Esophagus squamous epithelium (tissue), 4 donors: ENCODE measurements around the gene MBNL2.

Source experiments
- POLR2A ChIP-seq, 4 donors: fragments of 450-650 bp; IDR thresholded peaks; one replicate each; pipeline ENCODE4 v1.6.1; 2017; ENCODE audit warnings: antibody characterized with exemption in 4 of 4, mild to moderate bottlenecking in 4 of 4, moderate library complexity in 3 of 4
- TF ChIP-seq, protein P1 (sequence below), 6 experiments: fragments of 450-650 bp in 4 of 6; fragments of 200-600 bp in 2 of 6; sonication (generic) in 2 of 6; IDR thresholded peaks; one replicate each; pipeline ENCODE4 v1.5.1; 2016 to 2019; ENCODE audit warnings: antibody characterized with exemption in 6 of 6, mild to moderate bottlenecking in 4 of 6, moderate library complexity in 4 of 6

DNA sequence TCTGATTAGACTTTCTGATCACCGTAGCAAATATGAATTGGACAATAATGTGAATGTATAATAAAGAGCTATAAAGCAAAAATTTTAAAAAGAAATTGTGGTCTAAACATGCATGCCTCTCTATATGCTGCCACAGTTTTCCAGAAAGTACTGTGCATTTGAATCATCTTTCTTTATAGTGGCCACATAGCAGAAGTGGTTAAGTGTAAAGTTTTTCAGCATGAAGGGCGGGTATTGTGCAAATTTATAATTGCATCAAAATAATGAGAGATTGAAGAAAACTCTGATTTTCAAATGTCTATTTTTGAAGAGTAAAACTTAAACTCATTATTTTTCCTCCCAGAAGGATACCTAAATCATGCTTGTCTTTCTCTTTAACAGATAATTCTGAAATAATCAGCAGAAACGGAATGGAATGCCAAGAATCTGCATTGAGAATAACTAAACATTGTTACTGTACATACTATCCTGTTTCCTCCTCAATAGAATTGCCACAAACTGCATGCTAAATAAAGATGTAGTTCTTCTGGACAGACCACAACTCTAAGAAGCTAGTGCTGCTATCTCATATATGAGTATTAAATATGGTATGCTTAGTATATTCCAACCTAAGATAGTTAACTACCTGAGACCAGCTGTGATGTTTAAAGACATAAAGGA, 168.9 kb downstream of the MBNL2 start:
- TF ChIP-seq, protein P1, sequence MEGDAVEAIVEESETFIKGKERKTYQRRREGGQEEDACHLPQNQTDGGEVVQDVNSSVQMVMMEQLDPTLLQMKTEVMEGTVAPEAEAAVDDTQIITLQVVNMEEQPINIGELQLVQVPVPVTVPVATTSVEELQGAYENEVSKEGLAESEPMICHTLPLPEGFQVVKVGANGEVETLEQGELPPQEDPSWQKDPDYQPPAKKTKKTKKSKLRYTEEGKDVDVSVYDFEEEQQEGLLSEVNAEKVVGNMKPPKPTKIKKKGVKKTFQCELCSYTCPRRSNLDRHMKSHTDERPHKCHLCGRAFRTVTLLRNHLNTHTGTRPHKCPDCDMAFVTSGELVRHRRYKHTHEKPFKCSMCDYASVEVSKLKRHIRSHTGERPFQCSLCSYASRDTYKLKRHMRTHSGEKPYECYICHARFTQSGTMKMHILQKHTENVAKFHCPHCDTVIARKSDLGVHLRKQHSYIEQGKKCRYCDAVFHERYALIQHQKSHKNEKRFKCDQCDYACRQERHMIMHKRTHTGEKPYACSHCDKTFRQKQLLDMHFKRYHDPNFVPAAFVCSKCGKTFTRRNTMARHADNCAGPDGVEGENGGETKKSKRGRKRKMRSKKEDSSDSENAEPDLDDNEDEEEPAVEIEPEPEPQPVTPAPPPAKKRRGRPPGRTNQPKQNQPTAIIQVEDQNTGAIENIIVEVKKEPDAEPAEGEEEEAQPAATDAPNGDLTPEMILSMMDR (IDR thresholded peaks at IDR 0.05) = no peak
- no peak for TF ChIP-seq POLR2A (IDR thresholded peaks at IDR 0.05)
